Measurements from ENCODE around the gene MACIR.

Gene MACIR

DNA sequence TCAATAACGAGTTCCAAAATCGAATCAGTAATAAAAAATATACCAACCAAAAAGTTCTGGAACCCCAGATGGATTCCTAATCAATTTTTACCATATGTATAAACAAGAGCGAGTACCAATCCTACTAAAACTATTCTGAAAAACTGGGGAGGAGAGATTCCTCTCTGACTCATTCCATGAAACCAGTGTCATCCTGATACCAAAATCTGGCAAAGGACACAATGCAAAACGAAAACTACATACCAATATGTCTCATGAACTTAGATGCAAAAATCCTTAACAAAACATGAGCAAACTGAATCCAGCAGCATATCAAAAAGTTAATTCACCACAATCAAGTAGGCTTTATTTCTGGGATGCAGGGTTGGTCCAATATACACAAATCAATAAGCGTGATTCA is 30.5 kb upstream of the MACIR start:
- TF ChIP-seq JUND (IDR thresholded peaks at IDR 0.05; ENCODE audit: low read depth) = no peak
- DNase-seq (ENCODE audit: low read depth in 1 of 2, low spot score in 1 of 2) = no peak
- in situ Hi-C loops (cut with HindIII; ENCODE audit: low pct_unique_long_range_greater_than_20kb, low sequenced_read_pairs) = no loop called here

DNA sequence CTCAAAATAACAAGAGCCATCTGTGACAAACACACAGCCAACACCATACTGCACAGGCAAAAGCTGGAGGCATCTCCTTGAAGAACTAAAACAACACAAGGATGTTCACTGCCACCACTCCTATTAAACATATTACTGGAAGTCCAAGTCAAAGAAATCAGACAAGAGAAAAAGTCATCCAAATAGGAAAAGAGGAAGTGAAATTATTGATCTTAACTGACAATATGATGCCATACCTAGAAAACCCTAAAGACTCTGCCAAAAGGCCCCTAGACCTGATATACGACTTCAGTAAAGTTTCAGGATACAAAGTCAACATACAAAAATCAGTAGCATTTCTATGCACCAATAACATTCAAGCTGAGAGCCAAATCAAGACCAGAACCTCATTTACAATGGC is 30.0 kb upstream of the MACIR start:
- in situ Hi-C loops (cut with HindIII; ENCODE audit: low pct_unique_long_range_greater_than_20kb, low sequenced_read_pairs) = no loop called here
- no peak for DNase-seq (ENCODE audit: low read depth in 1 of 2, low spot score in 1 of 2)
- TF ChIP-seq JUND (IDR thresholded peaks at IDR 0.05; ENCODE audit: low read depth) = no peak

DNA sequence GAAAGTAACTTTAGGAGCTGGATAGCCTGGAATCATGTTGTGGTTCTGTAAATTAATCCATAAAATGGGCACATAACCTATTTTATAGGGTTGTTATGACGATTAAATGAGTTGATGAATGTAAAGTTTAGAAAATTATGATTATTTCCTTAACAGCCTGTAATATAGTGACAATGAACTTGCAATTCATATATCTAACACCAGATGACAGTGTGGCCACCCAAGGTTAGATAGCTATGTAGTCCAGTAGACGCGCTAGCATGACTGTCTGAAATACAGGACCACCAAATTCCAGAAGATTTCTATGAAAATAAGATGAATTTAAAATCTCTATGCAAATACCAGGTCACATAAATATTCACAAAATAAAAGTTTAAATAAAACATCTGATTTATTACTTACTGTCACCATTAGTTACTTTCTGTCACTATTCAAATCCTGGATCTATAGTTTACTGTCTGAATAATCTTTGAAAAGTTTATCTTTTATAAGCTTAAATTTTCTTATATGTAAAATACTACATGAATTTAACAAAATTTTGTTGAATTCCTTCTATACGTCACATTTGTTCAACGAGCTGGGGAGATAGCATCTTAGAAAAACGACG is 26.1 kb upstream of the MACIR start:
- DNase-seq (ENCODE audit: low read depth in 1 of 2, low spot score in 1 of 2) = peak in 1 of 2 experiments; percentile 54
- TF ChIP-seq JUND (IDR thresholded peaks at IDR 0.05; ENCODE audit: low read depth) = no peak
- in situ Hi-C loops (cut with HindIII; ENCODE audit: low pct_unique_long_range_greater_than_20kb, low sequenced_read_pairs) = no loop called here

GRCh38 chr5:103234239-103234975 is 24.2 kb upstream of the MACIR start:
- DNase-seq (ENCODE audit: low read depth in 1 of 2, low spot score in 1 of 2) = no peak
- in situ Hi-C loops (cut with HindIII; ENCODE audit: low pct_unique_long_range_greater_than_20kb, low sequenced_read_pairs) = no loop called here
- TF ChIP-seq JUND (IDR thresholded peaks at IDR 0.05; ENCODE audit: low read depth) = no peak

- no peak for DNase-seq (ENCODE audit: low read depth in 1 of 2, low spot score in 1 of 2)
- in situ Hi-C loops (cut with HindIII; ENCODE audit: low pct_unique_long_range_greater_than_20kb, low sequenced_read_pairs) = no loop called here
- no peak for TF ChIP-seq JUND (IDR thresholded peaks at IDR 0.05; ENCODE audit: low read depth)
Measured at GRCh38 chr5:103235891-103236290, 22.7 kb upstream of the MACIR start.

DNA sequence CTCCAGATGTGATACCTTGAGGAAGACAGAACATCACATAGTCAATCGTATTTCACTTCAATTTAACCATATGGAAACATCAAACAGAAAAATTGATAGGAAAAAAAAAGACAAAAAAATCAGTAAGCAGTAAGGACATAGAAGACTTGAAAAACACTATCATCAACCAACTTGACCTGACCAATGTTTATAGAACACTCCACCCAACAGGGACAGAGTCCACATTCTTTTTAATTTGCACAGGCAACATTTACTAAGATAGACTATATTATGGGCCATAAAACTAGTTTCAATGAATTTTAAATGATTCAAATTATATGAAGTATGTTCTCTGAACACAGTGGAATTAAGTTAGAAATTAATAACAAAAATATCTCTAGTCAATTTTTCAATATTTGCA is 20.8 kb upstream of the MACIR start:
- no peak for TF ChIP-seq JUND (IDR thresholded peaks at IDR 0.05; ENCODE audit: low read depth)
- in situ Hi-C loops (cut with HindIII; ENCODE audit: low pct_unique_long_range_greater_than_20kb, low sequenced_read_pairs) = no loop called here
- no peak for DNase-seq (ENCODE audit: low read depth in 1 of 2, low spot score in 1 of 2)

GRCh38 chr5:103243665-103244064 is 14.9 kb upstream of the MACIR start:
- in situ Hi-C loops (cut with HindIII; ENCODE audit: low pct_unique_long_range_greater_than_20kb, low sequenced_read_pairs) = no loop called here
- DNase-seq (ENCODE audit: low read depth in 1 of 2, low spot score in 1 of 2) = no peak
- TF ChIP-seq JUND (IDR thresholded peaks at IDR 0.05; ENCODE audit: low read depth) = no peak

DNA sequence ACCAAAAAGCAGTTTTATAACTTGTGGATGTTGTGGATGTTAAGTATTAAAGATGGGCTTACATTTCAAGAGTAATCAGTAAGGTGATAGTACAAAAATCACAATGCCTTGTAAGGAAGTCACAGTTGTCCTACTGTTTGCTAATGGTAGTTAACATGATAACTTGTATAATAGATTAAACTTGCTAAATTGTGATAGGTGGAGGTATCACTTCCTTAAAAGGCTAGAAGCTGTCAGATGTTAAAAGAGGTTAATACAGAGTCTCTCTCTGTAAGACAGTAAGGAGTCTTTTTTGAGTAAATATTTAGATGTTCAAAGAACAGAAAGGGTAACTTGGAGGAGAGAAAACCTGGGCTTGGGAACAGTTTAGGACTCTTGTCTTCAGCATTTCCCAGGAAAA is 14.2 kb upstream of the MACIR start:
- in situ Hi-C loops (cut with HindIII; ENCODE audit: low pct_unique_long_range_greater_than_20kb, low sequenced_read_pairs) = no loop called here
- no peak for DNase-seq (ENCODE audit: low read depth in 1 of 2, low spot score in 1 of 2)
- no peak for TF ChIP-seq JUND (IDR thresholded peaks at IDR 0.05; ENCODE audit: low read depth)

- DNase-seq (ENCODE audit: low read depth in 1 of 2, low spot score in 1 of 2) = no peak
- no peak for TF ChIP-seq JUND (IDR thresholded peaks at IDR 0.05; ENCODE audit: low read depth)
- in situ Hi-C loops (cut with HindIII; ENCODE audit: low pct_unique_long_range_greater_than_20kb, low sequenced_read_pairs) = no loop called here
Measured at GRCh38 chr5:103245761-103246160, 12.8 kb upstream of the MACIR start.

- in situ Hi-C loops (cut with HindIII; ENCODE audit: low pct_unique_long_range_greater_than_20kb, low sequenced_read_pairs) = no loop called here
- DNase-seq (ENCODE audit: low read depth in 1 of 2, low spot score in 1 of 2) = no peak
- no peak for TF ChIP-seq JUND (IDR thresholded peaks at IDR 0.05; ENCODE audit: low read depth)
Measured at GRCh38 chr5:103247118-103247517, 11.4 kb upstream of the MACIR start.

DNA sequence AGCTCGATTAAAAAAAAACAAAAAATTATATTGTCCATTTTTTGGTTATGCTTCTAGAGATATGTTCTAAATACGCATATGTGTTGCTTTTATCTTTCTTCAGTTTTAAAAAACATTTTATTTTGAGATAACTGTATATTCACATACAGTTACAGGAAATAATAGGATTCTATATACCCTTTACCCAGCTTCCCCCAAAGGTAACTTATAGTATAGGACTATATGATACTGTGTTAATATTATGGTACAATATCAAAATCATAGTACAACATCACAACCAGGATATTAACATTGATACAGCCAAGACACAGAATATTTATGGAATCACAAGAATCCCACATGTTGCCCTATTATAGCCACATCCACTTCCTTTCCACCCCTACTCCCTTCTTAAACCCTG is 9.5 kb upstream of the MACIR start:
- in situ Hi-C loops (cut with HindIII; ENCODE audit: low pct_unique_long_range_greater_than_20kb, low sequenced_read_pairs) = no loop called here
- DNase-seq (ENCODE audit: low read depth in 1 of 2, low spot score in 1 of 2) = no peak
- TF ChIP-seq JUND (IDR thresholded peaks at IDR 0.05; ENCODE audit: low read depth) = no peak

GRCh38 chr5:103254921-103255320 is 3.6 kb upstream of the MACIR start:
- DNase-seq (ENCODE audit: low read depth in 1 of 2, low spot score in 1 of 2) = no peak
- in situ Hi-C loops (cut with HindIII; ENCODE audit: low pct_unique_long_range_greater_than_20kb, low sequenced_read_pairs) = no loop called here
- TF ChIP-seq JUND (IDR thresholded peaks at IDR 0.05; ENCODE audit: low read depth) = no peak

GRCh38 chr5:103255691-103256090 is 2.9 kb upstream of the MACIR start:
- in situ Hi-C loops (cut with HindIII; ENCODE audit: low pct_unique_long_range_greater_than_20kb, low sequenced_read_pairs) = no loop called here
- no peak for TF ChIP-seq JUND (IDR thresholded peaks at IDR 0.05; ENCODE audit: low read depth)
- no peak for DNase-seq (ENCODE audit: low read depth in 1 of 2, low spot score in 1 of 2)

- peak in 1 of 2 experiments; percentile 53 for DNase-seq (ENCODE audit: low read depth in 1 of 2, low spot score in 1 of 2)
- no peak for TF ChIP-seq JUND (IDR thresholded peaks at IDR 0.05; ENCODE audit: low read depth)
- in situ Hi-C loops (cut with HindIII; ENCODE audit: low pct_unique_long_range_greater_than_20kb, low sequenced_read_pairs) = no loop called here
Measured at GRCh38 chr5:103256178-103256577, 2.4 kb upstream of the MACIR start.

Measured in T47D (cell line).